ENCODE data around the gene TLCD4.

TLCD4 gene, protein sequence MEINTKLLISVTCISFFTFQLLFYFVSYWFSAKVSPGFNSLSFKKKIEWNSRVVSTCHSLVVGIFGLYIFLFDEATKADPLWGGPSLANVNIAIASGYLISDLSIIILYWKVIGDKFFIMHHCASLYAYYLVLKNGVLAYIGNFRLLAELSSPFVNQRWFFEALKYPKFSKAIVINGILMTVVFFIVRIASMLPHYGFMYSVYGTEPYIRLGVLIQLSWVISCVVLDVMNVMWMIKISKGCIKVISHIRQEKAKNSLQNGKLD

DNA sequence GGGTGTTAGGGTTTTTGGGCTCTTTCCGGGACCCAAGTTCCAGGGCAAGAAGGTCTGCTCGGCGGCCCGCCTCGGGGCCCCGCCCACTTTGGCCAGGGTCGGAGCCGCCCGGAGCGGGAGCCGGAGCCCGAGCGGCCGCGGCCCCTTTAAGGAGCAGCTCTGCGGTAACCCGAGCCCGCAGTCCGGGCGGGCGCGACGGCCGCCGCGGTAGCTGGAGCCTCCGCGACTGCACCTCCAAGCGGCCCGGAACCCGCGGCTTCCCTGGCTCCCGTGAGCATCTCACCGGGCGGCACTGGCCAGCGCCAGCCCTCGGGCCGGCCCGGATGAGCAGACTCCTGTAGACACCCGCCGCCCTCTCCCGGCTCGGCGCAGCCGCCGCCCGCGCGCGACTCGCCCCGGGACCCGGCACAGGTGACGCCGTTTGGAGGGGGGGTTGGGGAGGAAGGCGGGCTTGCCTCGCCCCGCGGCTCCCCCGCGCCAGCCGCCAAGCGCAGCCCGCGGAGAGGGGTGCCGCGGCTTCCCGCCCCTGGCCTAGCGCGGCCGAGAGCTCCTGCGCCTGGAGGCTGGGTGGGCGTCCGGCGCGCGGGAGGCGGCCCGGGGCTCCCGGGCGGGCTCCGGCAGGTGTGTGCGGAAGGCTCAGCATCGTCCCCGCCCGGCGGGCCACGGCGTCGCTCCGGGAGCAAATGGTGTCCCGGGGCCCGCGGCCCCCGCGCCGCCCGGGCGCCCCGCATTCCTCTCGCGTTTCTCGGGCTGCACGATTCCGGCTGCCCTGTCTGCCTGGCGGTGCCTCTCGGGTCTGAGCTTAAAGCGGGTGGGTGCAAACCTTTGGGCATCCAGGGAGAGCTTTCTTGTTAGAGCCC, at the start of gene TLCD4:
TLCD4 (plus strand) TSS at position 149 of the 860 bp plus-strand sequence. CDS start 26,547 bp downstream, outside the sequence.
- Mint-ChIP-seq H3K4me1 (peaks cover 0 to 6% of the 10 kb centered on the region in 2 donors), H3K9me3 (no peaks in the 10 kb centered on the region), H3K4me3 (peak within 1 kb of the TSS; percentile 81), H3K27ac (no peak within 1 kb of the TSS), H3K36me3 (no peaks in the 10 kb centered on the region), H3K27me3 (peaks cover 37 to 52% of the 10 kb centered on the region in 2 donors)
- ATAC-seq (replicated peaks) (peak; percentile 70 to 74), DNase-seq (peak; percentile 6)

GRCh38 chr1:95067568-95067967, 49.6 kb upstream of the TLCD4 start:
- Mint-ChIP-seq H3K9me3 (peaks cover 0 to 2% of the 10 kb centered on the region in 2 donors), H3K4me1 (peaks cover 16 to 25% of the 10 kb centered on the region in 2 donors), H3K36me3 (peaks cover 23% of the 10 kb centered on the region in 2 donors), H3K27ac (no peak overlapping the region), H3K27me3 (no peaks in the 10 kb centered on the region), H3K4me3 (no peak overlapping the region)
- DNase-seq, result no peak
- no peak for ATAC-seq (replicated peaks)

DNA sequence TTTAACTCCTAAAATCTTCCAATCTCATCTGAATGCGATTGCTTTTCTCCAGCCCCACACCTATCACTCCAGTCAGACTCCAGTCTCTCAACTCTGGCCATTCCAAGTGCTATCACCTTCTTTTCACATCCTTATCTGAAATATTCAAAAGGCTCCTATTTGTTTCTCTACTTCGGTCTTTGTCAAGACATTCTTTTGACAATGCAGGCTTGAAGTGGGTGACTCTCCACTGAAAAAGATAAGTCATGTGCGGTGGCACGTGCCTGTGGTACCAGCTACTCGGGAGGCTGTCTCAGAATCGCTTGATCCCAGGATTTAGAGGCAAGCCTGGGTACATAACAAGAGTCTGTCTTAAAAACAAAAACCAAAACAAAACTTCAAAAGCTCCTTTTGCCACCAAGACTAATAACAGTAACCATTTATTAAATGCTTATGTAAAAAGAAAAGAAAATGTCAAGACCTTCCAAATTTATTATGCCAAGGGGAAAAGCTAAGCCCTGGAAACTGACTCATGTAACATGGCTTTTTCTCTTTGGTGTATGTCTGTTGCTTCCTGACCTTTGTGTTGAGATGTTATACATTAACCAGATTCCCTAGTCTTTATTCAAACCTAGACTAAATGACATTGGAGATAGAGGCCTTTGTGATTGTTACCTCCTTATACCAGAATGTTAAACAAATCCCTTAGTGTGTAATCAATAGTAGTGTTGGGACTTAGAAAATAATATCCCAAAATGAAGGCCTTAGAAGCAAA, 48.0 kb upstream of the TLCD4 start:
- DNase-seq (no peak), ATAC-seq (replicated peaks) (no peak)
- H3K36me3 Mint-ChIP-seq, result peaks cover 8% of the 10 kb centered on the region in 2 donors
- no peak overlapping the region for H3K4me3 Mint-ChIP-seq
- H3K27ac Mint-ChIP-seq, result peak overlapping the region; percentile 28
- H3K9me3 Mint-ChIP-seq, result no peaks in the 10 kb centered on the region
- peaks cover 19 to 25% of the 10 kb centered on the region in 2 donors for H3K4me1 Mint-ChIP-seq
- H3K27me3 Mint-ChIP-seq, result no peaks in the 10 kb centered on the region

GRCh38 chr1:95069710-95070093, 47.5 kb upstream of the TLCD4 start:
- DNase-seq (no peak), ATAC-seq (replicated peaks) (no peak)
- Mint-ChIP-seq H3K27ac (no peak overlapping the region), H3K4me1 (peaks cover 19 to 25% of the 10 kb centered on the region in 2 donors), H3K9me3 (no peaks in the 10 kb centered on the region), H3K4me3 (no peak overlapping the region), H3K27me3 (no peaks in the 10 kb centered on the region), H3K36me3 (peaks cover 5 to 8% of the 10 kb centered on the region in 2 donors)

- Mint-ChIP-seq H3K9me3 (no peaks in the 10 kb centered on the region), H3K4me3 (peak overlapping the region; percentile 98 to 100)
Measured at GRCh38 chr1:95071539-95071938, 45.6 kb upstream of the TLCD4 start.

GRCh38 chr1:95072117-95072516, 45.0 kb upstream of the TLCD4 start:
- H3K36me3 Mint-ChIP-seq, result peaks cover 5% of the 10 kb centered on the region in 2 donors
- no peaks in the 10 kb centered on the region for H3K9me3 Mint-ChIP-seq
- DNase-seq, result no peak
- H3K4me1 Mint-ChIP-seq, result peaks cover 19 to 24% of the 10 kb centered on the region in 2 donors
- H3K27ac Mint-ChIP-seq, result peak overlapping the region; percentile 100
- H3K4me3 Mint-ChIP-seq, result peak overlapping the region; percentile 98 to 100
- H3K27me3 Mint-ChIP-seq, result no peaks in the 10 kb centered on the region
- ATAC-seq (replicated peaks), result no peak

More at GRCh38 chr1:95071539-95071938, 45.6 kb upstream of the TLCD4 start:
- no peak overlapping the region for H3K27ac Mint-ChIP-seq
- H3K27me3 Mint-ChIP-seq, result no peaks in the 10 kb centered on the region
- peaks cover 19 to 25% of the 10 kb centered on the region in 2 donors for H3K4me1 Mint-ChIP-seq
- ATAC-seq (replicated peaks), result no peak
- DNase-seq, result no peak
- H3K36me3 Mint-ChIP-seq, result peaks cover 5% of the 10 kb centered on the region in 2 donors

GRCh38 chr1:95072532-95073419, 44.4 kb upstream of the TLCD4 start, which contains the start of gene ALG14:
ALG14 (minus strand) TSS chr1:95072951; CDS start chr1:95072898, 53 bp downstream.
- Mint-ChIP-seq H3K27ac (peak within 1 kb of the TSS; percentile 100), H3K4me1 (peaks cover 13 to 17% of the 10 kb centered on the region in 2 donors), H3K36me3 (peaks cover 3 to 5% of the 10 kb centered on the region in 2 donors), H3K4me3 (peak within 1 kb of the TSS; percentile 98 to 100), H3K9me3 (no peaks in the 10 kb centered on the region), H3K27me3 (no peaks in the 10 kb centered on the region)
- peak; percentile 98 for ATAC-seq (replicated peaks)
- peak; percentile 89 for DNase-seq

GRCh38 chr1:95073446-95073845, 43.7 kb upstream of the TLCD4 start:
- Mint-ChIP-seq H3K9me3 (no peaks in the 10 kb centered on the region), H3K27ac (peak overlapping the region; percentile 100), H3K36me3 (peaks cover 3 to 5% of the 10 kb centered on the region in 2 donors), H3K27me3 (no peaks in the 10 kb centered on the region), H3K4me3 (peak overlapping the region; percentile 98 to 100), H3K4me1 (peaks cover 12 to 16% of the 10 kb centered on the region in 2 donors)
- ATAC-seq (replicated peaks) (no peak), DNase-seq (no peak)

GRCh38 chr1:95076034-95076433, 41.1 kb upstream of the TLCD4 start:
- no peak overlapping the region for H3K4me3 Mint-ChIP-seq
- H3K4me1 Mint-ChIP-seq, result peaks cover 11 to 14% of the 10 kb centered on the region in 2 donors
- H3K36me3 Mint-ChIP-seq, result no peaks in the 10 kb centered on the region
- ATAC-seq (replicated peaks) (no peak), DNase-seq (no peak)
- H3K9me3 Mint-ChIP-seq, result no peaks in the 10 kb centered on the region
- no peaks in the 10 kb centered on the region for H3K27me3 Mint-ChIP-seq
- H3K27ac Mint-ChIP-seq, result no peak overlapping the region

DNA sequence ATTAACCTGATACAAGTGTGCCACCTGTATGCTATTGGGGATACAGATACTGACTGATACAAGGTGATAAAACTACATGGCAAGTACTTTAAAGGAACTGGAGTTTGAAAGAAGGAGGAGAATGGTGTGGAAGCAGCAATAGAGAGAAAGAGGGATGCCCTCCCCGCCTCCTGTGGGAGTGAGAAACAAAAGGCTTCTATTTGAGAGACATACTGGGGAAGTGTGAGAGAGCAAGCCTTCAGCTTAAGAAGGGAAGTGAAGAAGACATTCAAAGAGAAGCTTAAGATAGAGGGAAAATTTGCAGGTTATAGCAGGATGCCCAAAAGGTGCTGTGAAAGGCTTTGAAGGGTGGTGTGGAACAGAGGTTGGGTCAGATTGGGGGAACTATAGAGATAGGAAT, 36.7 kb upstream of the TLCD4 start:
- Mint-ChIP-seq H3K27ac (no peak overlapping the region), H3K9me3 (no peaks in the 10 kb centered on the region), H3K4me1 (no peaks in the 10 kb centered on the region), H3K27me3 (peaks cover 0 to 12% of the 10 kb centered on the region in 2 donors), H3K36me3 (no peaks in the 10 kb centered on the region), H3K4me3 (no peak overlapping the region)
- ATAC-seq (replicated peaks) (no peak), DNase-seq (no peak)

- DNase-seq, result no peak
- Mint-ChIP-seq H3K27me3 (peaks cover 0 to 12% of the 10 kb centered on the region in 2 donors), H3K27ac (no peak overlapping the region), H3K9me3 (no peaks in the 10 kb centered on the region), H3K4me3 (no peak overlapping the region), H3K36me3 (no peaks in the 10 kb centered on the region), H3K4me1 (no peaks in the 10 kb centered on the region)
- no peak for ATAC-seq (replicated peaks)
Measured at GRCh38 chr1:95080879-95081278, 36.3 kb upstream of the TLCD4 start.

DNA sequence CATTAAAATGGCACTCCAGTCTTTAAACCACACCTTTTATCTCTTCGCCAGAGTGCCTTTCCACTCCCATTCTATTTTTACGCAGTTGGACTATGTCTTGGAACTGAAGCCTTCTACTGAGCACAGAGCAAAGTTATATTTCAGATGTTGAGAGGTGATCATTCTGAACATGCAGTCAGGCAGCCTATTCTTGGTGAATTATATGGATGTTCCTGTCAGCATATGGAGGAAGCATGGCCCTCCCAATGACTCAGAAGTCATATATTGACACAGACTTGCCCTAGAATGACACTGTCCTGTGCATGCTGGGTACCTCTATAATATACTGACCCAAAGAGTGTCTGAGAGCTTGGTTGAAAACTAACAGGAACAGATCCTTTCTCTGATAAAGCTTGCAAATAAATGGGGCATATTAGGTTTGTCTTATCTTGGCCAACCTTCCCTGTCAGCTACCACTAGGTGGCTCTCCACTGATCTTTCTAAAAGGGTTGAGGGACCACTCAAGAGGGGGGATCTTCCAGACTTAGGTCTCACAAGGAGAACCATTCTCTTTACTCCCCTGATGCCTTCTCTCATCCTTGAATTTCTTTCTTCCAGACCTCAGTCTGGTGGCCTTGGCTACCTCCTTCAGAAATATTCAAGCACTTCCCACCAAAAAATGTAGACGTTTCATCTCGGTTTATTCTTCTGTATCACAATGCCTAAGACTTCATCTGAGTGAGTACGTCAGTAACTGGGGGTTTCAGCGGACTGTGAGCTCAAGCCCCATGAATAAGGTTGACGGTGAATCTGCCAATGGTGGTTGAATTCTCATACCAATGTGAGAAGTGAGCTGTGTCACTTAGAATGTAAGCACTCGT, 32.6 kb upstream of the TLCD4 start:
- Mint-ChIP-seq H3K4me1 (no peaks in the 10 kb centered on the region), H3K36me3 (no peaks in the 10 kb centered on the region), H3K27me3 (peaks cover 10 to 29% of the 10 kb centered on the region in 2 donors), H3K27ac (no peak overlapping the region), H3K9me3 (no peaks in the 10 kb centered on the region), H3K4me3 (no peak overlapping the region)
- DNase-seq (no peak), ATAC-seq (replicated peaks) (peak; percentile 79 to 88)

Measured in stimulated activated naive B cell treated with anti-CD40 and anti-IgM and Interleukin-4, amounts not matched to agents 10 μg/mL and 1 μg/mL and 100 μg/mL, for 72 hours (primary cell).